ENCODE measurements around the gene TUBB4B.

GRCh38 chr9:137255448-137256114 is 14.5 kb downstream of the TUBB4B start:
- TF ChIP-seq CTCF (IDR thresholded peaks at IDR 0.05) (no peak), POLR2A (IDR thresholded peaks at IDR 0.05) (no peak)

Data from lower leg skin (tissue), 3 donors.